ENCODE results near the gene INPP5A.

DNA sequence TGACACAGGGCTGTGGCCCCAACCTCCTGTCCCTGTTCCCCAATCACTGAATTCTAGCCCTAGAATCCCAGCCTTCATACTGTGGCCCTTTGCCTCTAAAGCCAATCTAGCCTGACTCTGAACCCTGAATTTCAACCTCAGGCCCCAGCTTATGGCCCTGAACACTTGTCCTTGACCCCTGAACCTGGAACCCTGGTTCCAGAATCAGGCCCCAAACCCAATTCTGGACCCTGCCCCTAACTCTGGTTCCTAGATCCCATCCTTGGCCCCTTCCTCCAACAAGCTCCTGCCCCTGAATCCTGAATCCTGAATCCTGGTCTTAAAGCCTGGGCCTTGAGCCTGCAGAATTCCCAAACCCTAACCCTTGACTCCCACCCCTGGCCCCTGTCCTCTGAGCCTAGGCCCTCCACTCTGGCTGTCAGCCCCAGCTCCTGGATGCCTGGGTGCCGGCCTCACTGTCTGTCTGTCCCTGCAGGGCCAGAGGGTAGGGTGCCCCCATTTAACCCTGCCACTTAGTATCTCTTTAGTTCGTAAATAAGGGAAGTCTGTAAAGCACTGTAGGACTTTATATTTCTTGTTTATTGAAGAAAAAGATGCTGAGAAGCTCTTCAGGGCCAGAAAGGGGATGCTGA is 1.3 kb downstream of the INPP5A start:
- TF ChIP-seq, protein P1, sequence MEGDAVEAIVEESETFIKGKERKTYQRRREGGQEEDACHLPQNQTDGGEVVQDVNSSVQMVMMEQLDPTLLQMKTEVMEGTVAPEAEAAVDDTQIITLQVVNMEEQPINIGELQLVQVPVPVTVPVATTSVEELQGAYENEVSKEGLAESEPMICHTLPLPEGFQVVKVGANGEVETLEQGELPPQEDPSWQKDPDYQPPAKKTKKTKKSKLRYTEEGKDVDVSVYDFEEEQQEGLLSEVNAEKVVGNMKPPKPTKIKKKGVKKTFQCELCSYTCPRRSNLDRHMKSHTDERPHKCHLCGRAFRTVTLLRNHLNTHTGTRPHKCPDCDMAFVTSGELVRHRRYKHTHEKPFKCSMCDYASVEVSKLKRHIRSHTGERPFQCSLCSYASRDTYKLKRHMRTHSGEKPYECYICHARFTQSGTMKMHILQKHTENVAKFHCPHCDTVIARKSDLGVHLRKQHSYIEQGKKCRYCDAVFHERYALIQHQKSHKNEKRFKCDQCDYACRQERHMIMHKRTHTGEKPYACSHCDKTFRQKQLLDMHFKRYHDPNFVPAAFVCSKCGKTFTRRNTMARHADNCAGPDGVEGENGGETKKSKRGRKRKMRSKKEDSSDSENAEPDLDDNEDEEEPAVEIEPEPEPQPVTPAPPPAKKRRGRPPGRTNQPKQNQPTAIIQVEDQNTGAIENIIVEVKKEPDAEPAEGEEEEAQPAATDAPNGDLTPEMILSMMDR (IDR thresholded peaks at IDR 0.05): no peak
- TF ChIP-seq POLR2A (IDR thresholded peaks at IDR 0.05) (no peak), EP300 (IDR thresholded peaks at IDR 0.05) (no peak), POLR2AphosphoS5 (IDR thresholded peaks at IDR 0.05) (no peak)

Data from upper lobe of left lung (tissue), 4 donors.